HepG2 (cell line): ENCODE measurements around the gene ZNF17. TPM values are rescaled to one million over a fixed set of nuclear protein-coding genes. Genes with fewer than 3 reads are reported as not detected.

Source experiments
- AGO2 ChIP-seq: fragments of 200-400 bp; formaldehyde crosslinking; optimal IDR thresholded peaks from 2 replicates; pipeline ENCODE3; 2017; ENCODE audit warnings: mild to moderate bottlenecking, low read depth, low read length, moderate library complexity
- HNRNPH1 ChIP-seq: fragments of 200-400 bp; formaldehyde crosslinking; optimal IDR thresholded peaks from 2 replicates; pipeline ENCODE3; 2017; ENCODE audit warnings: mild to moderate bottlenecking, low read depth, low read length
- MIER3 ChIP-seq: IDR thresholded peaks from 2 replicates; pipeline ENCODE4 v1.6.1; 2016; ENCODE audit warnings: missing compliant biosample characterization, borderline replicate concordance
- NAIF1 ChIP-seq: sonication (generic); formaldehyde crosslinking; IDR thresholded peaks from 2 replicates; pipeline ENCODE4 v1.5.0; 2020; ENCODE audit warnings: mild to moderate bottlenecking, missing genetic modification reagents, borderline replicate concordance
- NR3C1 ChIP-seq: sonication (generic); formaldehyde crosslinking; IDR thresholded peaks from 2 replicates; pipeline ENCODE4 v1.4.0; 2020; ENCODE audit warnings: missing genetic modification reagents
- ZNF17 ChIP-seq: sonication (generic); formaldehyde crosslinking; IDR thresholded peaks from 2 replicates; pipeline ENCODE4 v1.5.0; 2020; ENCODE audit warnings: mild to moderate bottlenecking, missing genetic modification reagents
- ZNF510 ChIP-seq: sonication (generic); formaldehyde crosslinking; IDR thresholded peaks from 2 replicates; pipeline ENCODE4 v1.4.0; 2020; ENCODE audit warnings: low read depth, mild to moderate bottlenecking, missing genetic modification reagents
- ZNF577 ChIP-seq: sonication (generic); formaldehyde crosslinking; IDR thresholded peaks from 2 replicates; pipeline ENCODE4 v1.4.0; 2020; ENCODE audit warnings: mild to moderate bottlenecking, low read depth, missing genetic modification reagents, borderline replicate concordance
- ZNF605 ChIP-seq: sonication (generic); formaldehyde crosslinking; IDR thresholded peaks from 2 replicates; pipeline ENCODE4 v1.8.0; 2022; ENCODE audit warnings: mild to moderate bottlenecking, missing genetic modification reagents
- ZNF7 ChIP-seq: IDR thresholded peaks from 2 replicates; pipeline ENCODE4 v1.6.1; 2016; ENCODE audit warnings: missing biosample characterization, missing genetic modification reagents
- ZNF703 ChIP-seq: sonication (generic); formaldehyde crosslinking; IDR thresholded peaks from 2 replicates; pipeline ENCODE4 v1.5.1; 2020; ENCODE audit warnings: missing genetic modification reagents, mild to moderate bottlenecking, moderate library complexity, borderline replicate concordance
- polyA plus RNA-seq, 8 experiments: library from polyadenylated mRNA; depleted of rRNA in 3 of 8; stranded (reverse) in 7 of 8; unstranded in 1 of 8; fragments of >200 nt; fragmentation: Illumina TruSeq in 4 of 8; extraction: Trizol in 4 of 8; gene quantifications; 2 replicates each; pipeline versions ENCODE4 v1.2.1 to v1.2.3, GENCODE V29; 2011 to 2016; ENCODE audit warnings: low read depth in 4 of 8, missing spikeins in 1 of 8, mixed read lengths in 1 of 8; ENCODE audit not compliant: insufficient read depth in 1 of 8
- total RNA-seq, 5 experiments: library from RNA; depleted of rRNA; stranded (reverse); fragments of >200 nt; fragmentation: Illumina TruSeq; extraction: Trizol; gene quantifications; 2 replicates each; pipeline ENCODE4 v1.2.3, GENCODE V29; 2016; ENCODE audit warnings: low read depth in 1 of 5
- TF ChIP-seq, protein P1 (sequence below): sonication (generic); formaldehyde crosslinking; IDR thresholded peaks from 2 replicates; pipeline ENCODE4 v1.5.1; 2020; ENCODE audit warnings: mild to moderate bottlenecking, missing genetic modification reagents
- TF ChIP-seq, protein P2 (sequence below): IDR thresholded peaks from 2 replicates; pipeline ENCODE4 v1.6.1; 2016; ENCODE audit warnings: missing compliant biosample characterization, missing genetic modification reagents, borderline replicate concordance
- TF ChIP-seq, protein P3 (sequence below): sonication (generic); formaldehyde crosslinking; IDR thresholded peaks from 2 replicates; pipeline ENCODE4 v1.8.1; 2023; ENCODE audit warnings: mild to moderate bottlenecking, missing genetic modification reagents
- TF ChIP-seq, protein P4 (sequence below): sonication (generic); formaldehyde crosslinking; IDR thresholded peaks from 2 replicates; pipeline ENCODE4 v1.5.0; 2020; ENCODE audit warnings: mild to moderate bottlenecking, missing genetic modification reagents, borderline replicate concordance

Gene ZNF17
- total and polyA plus RNA-seq, 2 of the 13 experiments (the other 11 are each of a cell fraction or from before 2014, with no cell fraction given), result 3.7 to 10.1 TPM

DNA sequence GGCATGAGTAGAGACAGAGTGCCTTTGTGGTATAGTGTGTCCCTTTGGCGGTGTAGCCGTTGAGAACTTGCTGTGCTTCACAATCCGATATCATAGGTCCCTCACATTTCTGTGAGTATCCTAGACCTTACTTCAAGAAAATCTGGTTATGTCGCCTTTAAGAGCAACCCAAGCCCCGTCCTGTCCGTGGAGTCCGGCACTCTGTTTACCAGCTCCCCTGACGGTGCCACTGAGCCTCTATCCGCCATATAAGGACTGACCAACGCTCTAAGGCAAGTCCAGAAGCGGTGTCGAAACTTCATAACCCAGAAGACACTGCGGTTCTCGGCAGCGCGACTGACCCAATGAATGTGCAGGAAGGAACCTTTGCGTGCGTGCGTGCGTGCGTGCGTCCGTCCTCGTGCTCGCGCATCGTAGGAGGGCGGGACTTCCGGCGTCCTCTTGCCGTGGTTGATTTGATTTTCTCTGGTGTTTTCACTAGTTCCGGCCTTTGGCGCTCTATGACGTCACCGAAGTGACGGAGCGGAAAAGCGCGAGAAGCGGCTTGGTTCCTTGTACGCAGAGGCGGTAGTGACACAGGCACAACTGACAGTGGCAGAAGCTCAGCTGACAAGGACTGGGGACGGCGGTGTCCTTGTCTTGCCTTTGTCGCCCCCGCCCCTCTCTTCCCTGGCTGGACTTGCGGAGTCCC, 47.8 kb upstream of the ZNF17 start, which contains the start of the genes TRAPPC2B and ZNF547 (continued):
- TF ChIP-seq, protein P1, sequence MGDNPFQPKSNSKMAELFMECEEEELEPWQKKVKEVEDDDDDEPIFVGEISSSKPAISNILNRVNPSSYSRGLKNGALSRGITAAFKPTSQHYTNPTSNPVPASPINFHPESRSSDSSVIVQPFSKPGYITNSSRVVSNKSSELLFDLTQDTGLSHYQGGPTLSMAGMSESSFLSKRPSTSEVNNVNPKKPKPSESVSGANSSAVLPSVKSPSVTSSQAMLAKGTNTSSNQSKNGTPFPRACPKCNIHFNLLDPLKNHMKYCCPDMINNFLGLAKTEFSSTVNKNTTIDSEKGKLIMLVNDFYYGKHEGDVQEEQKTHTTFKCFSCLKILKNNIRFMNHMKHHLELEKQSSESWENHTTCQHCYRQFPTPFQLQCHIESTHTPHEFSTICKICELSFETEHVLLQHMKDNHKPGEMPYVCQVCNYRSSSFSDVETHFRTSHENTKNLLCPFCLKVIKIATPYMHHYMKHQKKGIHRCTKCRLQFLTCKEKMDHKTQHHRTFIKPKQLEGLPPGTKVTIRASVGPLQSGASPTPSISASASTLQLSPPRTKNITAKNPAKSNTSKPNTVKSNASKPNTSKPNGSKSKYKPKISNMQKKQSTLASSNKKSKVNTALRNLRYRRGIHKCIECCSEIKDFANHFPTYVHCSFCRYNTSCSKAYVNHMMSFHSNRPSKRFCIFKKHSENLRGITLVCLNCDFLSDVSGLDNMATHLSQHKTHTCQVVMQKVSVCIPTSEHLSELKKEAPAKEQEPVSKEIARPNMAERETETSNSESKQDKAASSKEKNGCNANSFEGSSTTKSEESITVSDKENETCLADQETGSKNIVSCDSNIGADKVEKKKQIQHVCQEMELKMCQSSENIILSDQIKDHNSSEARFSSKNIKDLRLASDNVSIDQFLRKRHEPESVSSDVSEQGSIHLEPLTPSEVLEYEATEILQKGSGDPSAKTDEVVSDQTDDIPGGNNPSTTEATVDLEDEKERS, result no peak
- TF ChIP-seq ZNF7, result no peak
- no peak for TF ChIP-seq ZNF703 (CRISPR knock-in tag)
- no peak for TF ChIP-seq AGO2
- no peak for TF ChIP-seq HNRNPH1
- TF ChIP-seq, protein P2, sequence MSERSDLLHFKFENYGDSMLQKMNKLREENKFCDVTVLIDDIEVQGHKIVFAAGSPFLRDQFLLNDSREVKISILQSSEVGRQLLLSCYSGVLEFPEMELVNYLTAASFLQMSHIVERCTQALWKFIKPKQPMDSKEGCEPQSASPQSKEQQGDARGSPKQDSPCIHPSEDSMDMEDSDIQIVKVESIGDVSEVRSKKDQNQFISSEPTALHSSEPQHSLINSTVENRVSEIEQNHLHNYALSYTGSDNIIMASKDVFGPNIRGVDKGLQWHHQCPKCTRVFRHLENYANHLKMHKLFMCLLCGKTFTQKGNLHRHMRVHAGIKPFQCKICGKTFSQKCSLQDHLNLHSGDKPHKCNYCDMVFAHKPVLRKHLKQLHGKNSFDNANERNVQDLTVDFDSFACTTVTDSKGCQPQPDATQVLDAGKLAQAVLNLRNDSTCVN (CRISPR knock-in tag), result peak; percentile 96
- no peak for TF ChIP-seq ZNF605 (CRISPR knock-in tag)
- peak; percentile 58; the same call in 1 of the 2 replicates for TF ChIP-seq MIER3 (CRISPR knock-in tag)
- TF ChIP-seq, protein P3, sequence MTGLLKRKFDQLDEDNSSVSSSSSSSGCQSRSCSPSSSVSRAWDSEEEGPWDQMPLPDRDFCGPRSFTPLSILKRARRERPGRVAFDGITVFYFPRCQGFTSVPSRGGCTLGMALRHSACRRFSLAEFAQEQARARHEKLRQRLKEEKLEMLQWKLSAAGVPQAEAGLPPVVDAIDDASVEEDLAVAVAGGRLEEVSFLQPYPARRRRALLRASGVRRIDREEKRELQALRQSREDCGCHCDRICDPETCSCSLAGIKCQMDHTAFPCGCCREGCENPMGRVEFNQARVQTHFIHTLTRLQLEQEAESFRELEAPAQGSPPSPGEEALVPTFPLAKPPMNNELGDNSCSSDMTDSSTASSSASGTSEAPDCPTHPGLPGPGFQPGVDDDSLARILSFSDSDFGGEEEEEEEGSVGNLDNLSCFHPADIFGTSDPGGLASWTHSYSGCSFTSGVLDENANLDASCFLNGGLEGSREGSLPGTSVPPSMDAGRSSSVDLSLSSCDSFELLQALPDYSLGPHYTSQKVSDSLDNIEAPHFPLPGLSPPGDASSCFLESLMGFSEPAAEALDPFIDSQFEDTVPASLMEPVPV (CRISPR knock-in tag), result no peak
- no peak for TF ChIP-seq NAIF1
- no peak for TF ChIP-seq ZNF577
- TF ChIP-seq, protein P4, sequence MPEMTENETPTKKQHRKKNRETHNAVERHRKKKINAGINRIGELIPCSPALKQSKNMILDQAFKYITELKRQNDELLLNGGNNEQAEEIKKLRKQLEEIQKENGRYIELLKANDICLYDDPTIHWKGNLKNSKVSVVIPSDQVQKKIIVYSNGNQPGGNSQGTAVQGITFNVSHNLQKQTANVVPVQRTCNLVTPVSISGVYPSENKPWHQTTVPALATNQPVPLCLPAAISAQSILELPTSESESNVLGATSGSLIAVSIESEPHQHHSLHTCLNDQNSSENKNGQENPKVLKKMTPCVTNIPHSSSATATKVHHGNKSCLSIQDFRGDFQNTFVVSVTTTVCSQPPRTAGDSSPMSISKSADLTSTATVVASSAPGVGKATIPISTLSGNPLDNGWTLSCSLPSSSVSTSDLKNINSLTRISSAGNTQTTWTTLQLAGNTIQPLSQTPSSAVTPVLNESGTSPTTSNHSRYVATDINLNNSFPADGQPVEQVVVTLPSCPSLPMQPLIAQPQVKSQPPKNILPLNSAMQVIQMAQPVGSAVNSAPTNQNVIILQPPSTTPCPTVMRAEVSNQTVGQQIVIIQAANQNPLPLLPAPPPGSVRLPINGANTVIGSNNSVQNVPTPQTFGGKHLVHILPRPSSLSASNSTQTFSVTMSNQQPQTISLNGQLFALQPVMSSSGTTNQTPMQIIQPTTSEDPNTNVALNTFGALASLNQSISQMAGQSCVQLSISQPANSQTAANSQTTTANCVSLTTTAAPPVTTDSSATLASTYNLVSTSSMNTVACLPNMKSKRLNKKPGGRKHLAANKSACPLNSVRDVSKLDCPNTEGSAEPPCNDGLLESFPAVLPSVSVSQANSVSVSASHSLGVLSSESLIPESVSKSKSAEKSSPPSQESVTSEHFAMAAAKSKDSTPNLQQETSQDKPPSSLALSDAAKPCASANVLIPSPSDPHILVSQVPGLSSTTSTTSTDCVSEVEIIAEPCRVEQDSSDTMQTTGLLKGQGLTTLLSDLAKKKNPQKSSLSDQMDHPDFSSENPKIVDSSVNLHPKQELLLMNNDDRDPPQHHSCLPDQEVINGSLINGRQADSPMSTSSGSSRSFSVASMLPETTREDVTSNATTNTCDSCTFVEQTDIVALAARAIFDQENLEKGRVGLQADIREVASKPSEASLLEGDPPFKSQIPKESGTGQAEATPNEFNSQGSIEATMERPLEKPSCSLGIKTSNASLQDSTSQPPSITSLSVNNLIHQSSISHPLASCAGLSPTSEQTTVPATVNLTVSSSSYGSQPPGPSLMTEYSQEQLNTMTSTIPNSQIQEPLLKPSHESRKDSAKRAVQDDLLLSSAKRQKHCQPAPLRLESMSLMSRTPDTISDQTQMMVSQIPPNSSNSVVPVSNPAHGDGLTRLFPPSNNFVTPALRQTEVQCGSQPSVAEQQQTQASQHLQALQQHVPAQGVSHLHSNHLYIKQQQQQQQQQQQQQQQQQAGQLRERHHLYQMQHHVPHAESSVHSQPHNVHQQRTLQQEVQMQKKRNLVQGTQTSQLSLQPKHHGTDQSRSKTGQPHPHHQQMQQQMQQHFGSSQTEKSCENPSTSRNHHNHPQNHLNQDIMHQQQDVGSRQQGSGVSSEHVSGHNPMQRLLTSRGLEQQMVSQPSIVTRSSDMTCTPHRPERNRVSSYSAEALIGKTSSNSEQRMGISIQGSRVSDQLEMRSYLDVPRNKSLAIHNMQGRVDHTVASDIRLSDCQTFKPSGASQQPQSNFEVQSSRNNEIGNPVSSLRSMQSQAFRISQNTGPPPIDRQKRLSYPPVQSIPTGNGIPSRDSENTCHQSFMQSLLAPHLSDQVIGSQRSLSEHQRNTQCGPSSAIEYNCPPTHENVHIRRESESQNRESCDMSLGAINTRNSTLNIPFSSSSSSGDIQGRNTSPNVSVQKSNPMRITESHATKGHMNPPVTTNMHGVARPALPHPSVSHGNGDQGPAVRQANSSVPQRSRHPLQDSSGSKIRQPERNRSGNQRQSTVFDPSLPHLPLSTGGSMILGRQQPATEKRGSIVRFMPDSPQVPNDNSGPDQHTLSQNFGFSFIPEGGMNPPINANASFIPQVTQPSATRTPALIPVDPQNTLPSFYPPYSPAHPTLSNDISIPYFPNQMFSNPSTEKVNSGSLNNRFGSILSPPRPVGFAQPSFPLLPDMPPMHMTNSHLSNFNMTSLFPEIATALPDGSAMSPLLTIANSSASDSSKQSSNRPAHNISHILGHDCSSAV (CRISPR knock-in tag), result no peak
- TF ChIP-seq NR3C1, result no peak
- no peak for TF ChIP-seq ZNF17 (CRISPR knock-in tag)
- TF ChIP-seq ZNF510 (CRISPR knock-in tag), result no peak
